Measurements from ENCODE around the gene VRK1.

VRK1 gene

GRCh38 chr14:96928779-96929380 lies 131.7 kb downstream of the VRK1 start:
- DNase-seq (ENCODE audit: extremely low read depth, low read depth), result no peak
- TF ChIP-seq CTCF (IDR thresholded peaks at IDR 0.05; ENCODE audit: low read depth, low read length), result no peak

- no peak for DNase-seq (ENCODE audit: extremely low read depth, low read depth)
- TF ChIP-seq CTCF (IDR thresholded peaks at IDR 0.05; ENCODE audit: low read depth, low read length), result no peak
Observed at GRCh38 chr14:96929950-96930349, 132.8 kb downstream of the VRK1 start.

- no peak for TF ChIP-seq CTCF (IDR thresholded peaks at IDR 0.05; ENCODE audit: low read depth, low read length)
- no peak for DNase-seq (ENCODE audit: extremely low read depth, low read depth)
Observed at GRCh38 chr14:96930526-96930925, 133.3 kb downstream of the VRK1 start.

All from AG09319 (cell line).